ENCODE data around the gene MFAP5. TPM values are rescaled to one million over a fixed set of nuclear protein-coding genes. Genes with fewer than 3 reads are reported as not detected.

MFAP5 gene
- total RNA-seq, 1 experiment from 2014 or later = 0.26 TPM

- H3K9me3 ChIP-seq (ENCODE audit: control insufficient read depth, low read depth, low read length) = no peaks in the 10 kb centered on the region
- H3K4me3 Mint-ChIP-seq = no peak overlapping the region
- H2BK5ac ChIP-seq (ENCODE audit: insufficient read length, low read length) = no peak overlapping the region
- no peak overlapping the region for H4K91ac ChIP-seq (ENCODE audit: insufficient read length, low read depth, low read length)
- no peak overlapping the region for H2BK15ac ChIP-seq (ENCODE audit: low read depth, low read length)
- no peak overlapping the region for H3K27ac ChIP-seq (ENCODE audit: insufficient read length, low read depth, low read length)
- peaks cover 9 to 21% of the 10 kb centered on the region in 2 experiments for H3K4me1 Mint-ChIP-seq
- no peak overlapping the region for H4K5ac ChIP-seq (ENCODE audit: insufficient read length, low read depth, low read length)
- no peak; the same call in 2 of the 3 replicates for TF ChIP-seq CTCF (conservative IDR thresholded peaks at IDR 0.05)
- H2AK5ac ChIP-seq (ENCODE audit: insufficient read length, low read length) = no peak overlapping the region
- H3K9ac ChIP-seq (ENCODE audit: extremely low read depth, insufficient read length, low read length) = no peak overlapping the region
- H3T11ph ChIP-seq (ENCODE audit: low read length) = no peak overlapping the region
- H3K36me3 Mint-ChIP-seq (ENCODE audit: insufficient read depth in 1 of 3, low read depth in 3 of 3) = no peaks in the 10 kb centered on the region
- H2BK120ac ChIP-seq (ENCODE audit: low read depth, low read length, poor library complexity, severe bottlenecking) = no peak overlapping the region
- H3K56ac ChIP-seq (ENCODE audit: insufficient read length, low read depth, low read length) = no peak overlapping the region
- no peak for DNase-seq
- H3K27me3 Mint-ChIP-seq (ENCODE audit: low read depth) = no peaks in the 10 kb centered on the region
- no peak overlapping the region for H3K18ac ChIP-seq (ENCODE audit: insufficient read length, low read depth, low read length)
- no peaks in the 10 kb centered on the region for H4K20me1 ChIP-seq (ENCODE audit: control insufficient read depth, insufficient read depth, insufficient read length)
- H3K27ac Mint-ChIP-seq = no peak overlapping the region
- H3K9me3 Mint-ChIP-seq = no peaks in the 10 kb centered on the region
- H2BK12ac ChIP-seq (ENCODE audit: insufficient read length, low read depth, low read length) = no peak overlapping the region
- no CpG with 5 or more reads among the region's 5 CpGs for WGBS (ENCODE audit: extremely low coverage, insufficient read length, low lambda C conversion rate)
- 0 out of 2 replicates have a peak, but pooled peaks cover 4% of the 10 kb centered on the region for H3K4me1 ChIP-seq (ENCODE audit: insufficient read depth, low read length)
- H3K23me2 ChIP-seq (ENCODE audit: insufficient read length, low read depth, low read length, poor library complexity, severe bottlenecking) = no peaks in the 10 kb centered on the region
- H3K79me1 ChIP-seq (ENCODE audit: insufficient read depth, low read depth, low read length, poor library complexity, severe bottlenecking) = no peaks in the 10 kb centered on the region
- H3K4ac ChIP-seq (ENCODE audit: low read depth, low read length) = no peak overlapping the region
- H3K14ac ChIP-seq (ENCODE audit: insufficient read depth, low read length) = no peak overlapping the region
- H3K27me3 ChIP-seq (ENCODE audit: insufficient read depth, low read length) = no peaks in the 10 kb centered on the region
- H3K79me2 ChIP-seq (ENCODE audit: insufficient read depth, low read length) = no peaks in the 10 kb centered on the region
- H3K23ac ChIP-seq (ENCODE audit: insufficient read length, low read depth, low read length) = no peak overlapping the region
- no peak overlapping the region for H2AFZ ChIP-seq (ENCODE audit: low read length)
- no peak overlapping the region for H3K4me2 ChIP-seq (ENCODE audit: insufficient read depth, insufficient read length, low read length)
- H4K8ac ChIP-seq (replicated peaks; ENCODE audit: insufficient read length, low read depth, low read length) = no peak overlapping the region
- no peak overlapping the region for H2BK20ac ChIP-seq (ENCODE audit: low read depth, low read length, poor library complexity, severe bottlenecking)
These were observed 14.7 kb downstream of the MFAP5 start for GRCh38 chr12:8647968-8648367.
